Effector memory CD8-positive, alpha-beta T cell (primary cell): ENCODE results near the gene KIRREL3.

Source experiments
- ATAC-seq: fragments of 150-1000 bp; cut with Tn5 transposase; replicated peaks from 2 replicates; pipeline ENCODE4 v1.10.0; 2021; ENCODE audit warnings: mild to moderate bottlenecking, moderate library complexity
- DNase-seq, 3 experiments: peaks; one replicate each; pipeline ENCODE4 v3.0.0; 2021
- H3K27ac Mint-ChIP-seq, 2 donors: one replicate each; pipeline ENCODE4 v1.8.0; 2022; ENCODE audit warnings: mild to moderate bottlenecking in 2 of 2, mixed read lengths in 2 of 2, moderate library complexity in 2 of 2
- H3K27me3 Mint-ChIP-seq, 2 donors: one replicate each; pipeline ENCODE4 v1.8.0; 2022; ENCODE audit warnings: mixed read lengths in 2 of 2
- H3K36me3 Mint-ChIP-seq: one replicate; pipeline ENCODE4 v1.8.0; 2022; ENCODE audit warnings: mild to moderate bottlenecking, moderate library complexity, mixed read lengths; ENCODE audit not compliant: insufficient read depth
- H3K4me1 Mint-ChIP-seq, 2 donors: one replicate each; pipeline ENCODE4 v1.8.0; 2022; ENCODE audit warnings: low read depth in 2 of 2, mixed read lengths in 2 of 2
- H3K4me3 Mint-ChIP-seq, 2 donors: one replicate each; pipeline ENCODE4 v1.8.0; 2022; ENCODE audit warnings: mild to moderate bottlenecking in 2 of 2, mixed read lengths in 2 of 2, moderate library complexity in 2 of 2
- H3K9me3 Mint-ChIP-seq, 2 donors: one replicate each; pipeline ENCODE4 v1.8.0; 2022; ENCODE audit warnings: mixed read lengths in 2 of 2

The KIRREL3 gene

GRCh38 chr11:126746443-126746842 is 254.1 kb downstream of the KIRREL3 start:
- H3K36me3 Mint-ChIP-seq: no peaks in the 10 kb centered on the region

DNA sequence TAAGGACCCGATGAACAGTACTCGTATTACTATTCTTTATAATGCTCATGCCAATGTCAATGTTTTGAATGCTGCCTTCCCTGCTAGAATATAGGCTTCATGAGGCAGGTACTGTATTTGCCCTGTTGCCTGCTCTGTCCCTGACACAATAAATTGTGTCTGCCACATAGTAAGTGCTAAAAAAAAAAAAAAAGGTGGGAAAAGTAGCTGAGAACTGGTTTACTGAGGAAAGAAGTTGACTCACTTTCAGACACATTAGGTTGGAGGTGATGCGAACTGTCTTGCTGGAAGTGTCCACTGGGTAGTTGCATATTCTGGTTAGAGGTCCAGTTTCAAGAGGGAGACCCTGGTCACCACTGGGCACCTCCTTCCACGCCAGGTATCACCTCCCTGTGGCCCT is 255.9 kb downstream of the KIRREL3 start:
- H3K9me3 Mint-ChIP-seq: no peaks in the 10 kb centered on the region
- H3K36me3 Mint-ChIP-seq: no peaks in the 10 kb centered on the region
- no peak for ATAC-seq
- H3K4me1 Mint-ChIP-seq: peaks cover 0 to 29% of the 10 kb centered on the region in 2 donors
- no peak for DNase-seq
- no peak overlapping the region for H3K4me3 Mint-ChIP-seq
- H3K27ac Mint-ChIP-seq: no peak overlapping the region
- H3K27me3 Mint-ChIP-seq: peaks cover 7 to 14% of the 10 kb centered on the region in 2 donors

More at GRCh38 chr11:126746443-126746842, 254.1 kb downstream of the KIRREL3 start:
- H3K27me3 Mint-ChIP-seq: peaks cover 7 to 14% of the 10 kb centered on the region in 2 donors
- peaks cover 0 to 25% of the 10 kb centered on the region in 2 donors for H3K4me1 Mint-ChIP-seq
- no peak overlapping the region for H3K4me3 Mint-ChIP-seq
- ATAC-seq (no peak), DNase-seq (no peak)
- peak overlapping the region in 1 of 2 donors; percentile 96 for H3K27ac Mint-ChIP-seq
- H3K9me3 Mint-ChIP-seq: no peaks in the 10 kb centered on the region

DNA sequence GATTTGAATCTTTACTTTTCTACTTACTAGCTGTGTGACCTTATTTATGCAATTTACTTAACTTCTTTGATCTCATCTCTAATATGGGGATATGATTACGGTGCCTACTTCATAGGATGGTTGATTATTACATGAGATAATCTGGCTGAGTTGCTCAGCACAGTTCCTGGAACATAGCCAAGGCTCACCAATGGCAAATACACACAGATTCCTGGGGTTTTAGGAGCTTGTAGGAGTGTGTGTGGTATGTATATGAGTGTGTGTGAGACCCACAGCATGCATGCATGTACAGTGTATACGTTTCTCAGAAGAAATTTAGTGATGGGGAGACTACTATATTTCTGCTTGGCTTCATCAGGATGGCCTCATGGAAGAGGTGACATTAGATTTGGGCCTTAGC is 256.9 kb downstream of the KIRREL3 start:
- Mint-ChIP-seq H3K4me1 (peaks cover 0 to 29% of the 10 kb centered on the region in 2 donors), H3K9me3 (no peaks in the 10 kb centered on the region), H3K36me3 (no peaks in the 10 kb centered on the region), H3K4me3 (no peak overlapping the region), H3K27ac (no peak overlapping the region), H3K27me3 (peaks cover 0 to 14% of the 10 kb centered on the region in 2 donors)
- no peak for DNase-seq
- ATAC-seq: no peak

DNA sequence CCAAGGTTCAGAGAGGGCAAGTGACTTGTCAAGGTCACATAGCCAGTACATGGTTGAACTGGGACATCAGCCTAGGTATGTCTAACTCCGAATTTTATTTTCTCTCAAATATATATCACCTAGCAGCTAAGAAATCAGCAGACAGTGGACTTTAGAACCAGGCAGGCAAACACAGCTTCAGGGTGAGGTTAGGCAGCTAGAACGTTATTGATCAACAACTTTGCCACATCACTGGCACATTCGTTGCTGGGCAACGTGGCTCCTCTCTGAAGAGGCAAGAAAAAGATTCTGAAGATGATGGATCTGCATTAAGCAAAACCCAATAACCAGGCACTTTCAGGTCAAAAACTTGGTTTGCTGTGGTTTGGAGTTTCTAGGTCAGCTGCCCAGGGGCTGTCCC is 258.0 kb downstream of the KIRREL3 start:
- DNase-seq: no peak
- H3K27ac Mint-ChIP-seq: no peak overlapping the region
- peak overlapping the region in 1 of 2 donors; percentile 30 for H3K4me3 Mint-ChIP-seq
- ATAC-seq: peak; percentile 46
- H3K4me1 Mint-ChIP-seq: peaks cover 0 to 21% of the 10 kb centered on the region in 2 donors
- no peaks in the 10 kb centered on the region for H3K9me3 Mint-ChIP-seq
- H3K36me3 Mint-ChIP-seq: no peaks in the 10 kb centered on the region
- H3K27me3 Mint-ChIP-seq: peaks cover 4 to 14% of the 10 kb centered on the region in 2 donors

GRCh38 chr11:126740846-126741245 is 259.7 kb downstream of the KIRREL3 start:
- ATAC-seq (no peak), DNase-seq (no peak)
- no peaks in the 10 kb centered on the region for H3K36me3 Mint-ChIP-seq
- H3K27me3 Mint-ChIP-seq: peaks cover 4 to 22% of the 10 kb centered on the region in 2 donors
- H3K27ac Mint-ChIP-seq: peak overlapping the region in 1 of 2 donors; percentile 59
- no peaks in the 10 kb centered on the region for H3K9me3 Mint-ChIP-seq
- H3K4me3 Mint-ChIP-seq: no peak overlapping the region
- H3K4me1 Mint-ChIP-seq: peaks cover 0 to 18% of the 10 kb centered on the region in 2 donors

DNA sequence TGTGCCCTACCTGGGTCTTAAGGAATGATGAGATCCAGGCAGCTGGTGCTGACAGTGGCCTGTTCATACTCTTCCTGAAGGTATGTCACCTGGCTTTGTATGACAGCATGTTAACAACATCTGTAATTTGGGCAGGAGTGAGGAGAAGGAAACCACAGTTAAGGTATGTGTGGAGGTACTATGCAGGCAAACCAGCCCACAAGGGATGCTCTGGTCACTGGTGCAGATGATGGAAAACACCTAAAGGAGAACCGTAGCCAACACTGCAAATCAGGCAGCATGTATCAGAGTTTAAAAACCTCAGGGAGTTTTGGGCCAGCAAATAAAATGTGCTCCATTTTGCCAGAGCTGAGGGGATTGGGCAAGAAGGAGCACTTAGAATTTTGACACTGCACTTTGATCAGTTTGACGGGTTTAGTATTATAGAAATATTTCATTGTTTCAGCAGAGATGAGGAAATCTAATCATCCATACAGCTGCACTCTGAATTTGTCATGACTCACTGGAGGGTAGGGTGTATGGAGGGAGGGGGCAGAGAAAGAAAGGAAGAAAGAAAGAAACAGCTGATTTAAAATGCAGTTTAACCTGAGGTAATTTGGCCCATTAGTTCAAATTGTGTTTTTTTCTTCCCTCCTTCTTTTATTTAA is 260.9 kb downstream of the KIRREL3 start:
- no peaks in the 10 kb centered on the region for H3K36me3 Mint-ChIP-seq
- ATAC-seq (peak; percentile 69), DNase-seq (no peak)
- H3K27ac Mint-ChIP-seq: peak overlapping the region in 1 of 2 donors; percentile 59
- H3K27me3 Mint-ChIP-seq: peaks cover 4 to 22% of the 10 kb centered on the region in 2 donors
- no peaks in the 10 kb centered on the region for H3K9me3 Mint-ChIP-seq
- H3K4me1 Mint-ChIP-seq: peaks cover 0 to 20% of the 10 kb centered on the region in 2 donors
- H3K4me3 Mint-ChIP-seq: no peak overlapping the region

GRCh38 chr11:126738295-126739031 is 262.1 kb downstream of the KIRREL3 start:
- H3K9me3 Mint-ChIP-seq: no peaks in the 10 kb centered on the region
- no peak overlapping the region for H3K27ac Mint-ChIP-seq
- H3K27me3 Mint-ChIP-seq: peaks cover 4 to 11% of the 10 kb centered on the region in 2 donors
- peaks cover 0 to 20% of the 10 kb centered on the region in 2 donors for H3K4me1 Mint-ChIP-seq
- no peaks in the 10 kb centered on the region for H3K36me3 Mint-ChIP-seq
- DNase-seq (no peak), ATAC-seq (no peak)
- no peak overlapping the region for H3K4me3 Mint-ChIP-seq

GRCh38 chr11:126736682-126737572 is 263.6 kb downstream of the KIRREL3 start:
- peaks cover 8 to 9% of the 10 kb centered on the region in 2 donors for H3K27me3 Mint-ChIP-seq
- H3K4me3 Mint-ChIP-seq: no peak overlapping the region
- H3K4me1 Mint-ChIP-seq: peaks cover 4 to 19% of the 10 kb centered on the region in 2 donors
- no peak overlapping the region for H3K27ac Mint-ChIP-seq
- DNase-seq: no peak
- H3K36me3 Mint-ChIP-seq: no peaks in the 10 kb centered on the region
- H3K9me3 Mint-ChIP-seq: no peaks in the 10 kb centered on the region
- no peak for ATAC-seq

DNA sequence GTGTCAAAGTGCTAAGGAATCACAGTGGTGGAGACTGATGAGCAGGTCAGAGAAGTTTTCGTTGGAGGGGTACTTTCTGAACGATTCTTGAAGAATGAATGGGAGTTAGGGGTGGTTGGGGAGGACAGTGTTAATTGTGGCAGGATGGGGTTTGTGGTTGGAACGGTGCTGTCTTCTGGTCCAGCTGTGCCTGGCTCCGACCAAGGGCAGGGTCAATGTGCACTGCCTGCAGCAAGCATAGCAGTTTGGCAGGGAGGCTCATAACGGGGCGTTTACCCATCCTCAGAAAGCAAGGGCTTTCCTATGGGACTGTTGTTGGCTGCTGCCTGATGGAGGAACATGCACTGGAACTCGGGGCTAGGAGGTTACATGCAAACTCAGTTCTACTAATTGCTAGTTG is 265.8 kb downstream of the KIRREL3 start:
- Mint-ChIP-seq H3K4me3 (no peak overlapping the region), H3K36me3 (no peaks in the 10 kb centered on the region), H3K4me1 (peaks cover 4 to 20% of the 10 kb centered on the region in 2 donors), H3K27ac (no peak overlapping the region), H3K27me3 (peaks cover 15 to 16% of the 10 kb centered on the region in 2 donors), H3K9me3 (peaks cover 0 to 5% of the 10 kb centered on the region in 2 donors)
- ATAC-seq (no peak), DNase-seq (no peak)

GRCh38 chr11:126733685-126734084 is 266.9 kb downstream of the KIRREL3 start:
- peaks cover 17 to 21% of the 10 kb centered on the region in 2 donors for H3K27me3 Mint-ChIP-seq
- no peaks in the 10 kb centered on the region for H3K36me3 Mint-ChIP-seq
- peaks cover 4 to 14% of the 10 kb centered on the region in 2 donors for H3K4me1 Mint-ChIP-seq
- no peak for ATAC-seq
- peaks cover 0 to 5% of the 10 kb centered on the region in 2 donors for H3K9me3 Mint-ChIP-seq
- no peak overlapping the region for H3K4me3 Mint-ChIP-seq
- no peak for DNase-seq
- peak overlapping the region in 1 of 2 donors; percentile 33 for H3K27ac Mint-ChIP-seq

DNA sequence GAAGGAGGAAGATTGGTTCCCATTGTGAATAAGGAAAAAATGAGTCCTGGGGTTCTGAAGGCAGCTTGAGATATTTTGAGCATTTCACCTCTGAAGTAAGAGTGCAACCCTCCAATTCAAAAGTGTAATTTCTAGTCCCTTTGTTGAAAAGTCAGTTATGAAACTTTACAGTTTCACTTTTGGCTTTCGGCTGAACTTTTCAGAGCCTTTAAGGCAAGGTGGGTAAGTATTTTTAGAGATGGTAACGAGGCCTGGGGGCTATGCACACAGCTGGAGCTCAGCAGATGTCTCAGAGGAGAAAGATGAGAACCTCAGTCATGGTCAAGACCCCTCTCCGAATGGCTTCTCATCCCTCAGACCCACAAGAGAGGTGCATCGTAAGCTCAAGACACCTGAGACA is 267.6 kb downstream of the KIRREL3 start:
- no peak for ATAC-seq
- Mint-ChIP-seq H3K9me3 (peaks cover 0 to 5% of the 10 kb centered on the region in 2 donors), H3K4me3 (peak overlapping the region; percentile 24 to 46), H3K4me1 (peaks cover 4 to 14% of the 10 kb centered on the region in 2 donors), H3K36me3 (no peaks in the 10 kb centered on the region), H3K27ac (peak overlapping the region in 1 of 2 donors; percentile 33), H3K27me3 (peaks cover 17 to 19% of the 10 kb centered on the region in 2 donors)
- no peak for DNase-seq

DNA sequence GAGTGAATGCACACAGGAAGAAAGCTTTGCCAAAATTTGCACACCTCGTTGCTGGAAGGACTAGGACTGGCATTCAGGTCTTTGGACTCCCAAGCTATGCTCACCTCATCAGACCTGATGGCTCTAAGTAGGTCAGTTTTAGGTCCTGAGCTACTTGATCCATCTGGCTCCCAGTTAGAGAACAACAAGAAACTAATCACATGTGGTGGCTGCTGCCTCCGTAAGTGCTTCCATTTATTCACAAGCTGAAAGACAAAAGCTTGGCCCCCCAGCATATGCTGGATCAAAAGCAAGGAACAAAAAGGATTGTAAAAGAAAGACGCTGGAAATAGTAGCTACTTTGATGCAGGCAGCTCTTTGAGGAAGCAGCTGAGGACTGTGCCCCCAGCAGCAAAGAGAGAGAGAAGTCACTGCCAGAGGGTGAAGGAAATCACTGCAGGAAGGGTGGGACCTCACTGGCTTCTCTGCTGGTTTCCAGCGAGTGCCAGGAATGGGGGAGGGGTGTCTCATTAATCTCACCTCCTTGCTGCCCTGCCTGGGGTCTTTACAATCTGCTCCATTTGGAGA is 268.9 kb downstream of the KIRREL3 start:
- Mint-ChIP-seq H3K4me1 (peaks cover 4 to 14% of the 10 kb centered on the region in 2 donors), H3K4me3 (peak overlapping the region in 1 of 2 donors; percentile 19), H3K36me3 (no peaks in the 10 kb centered on the region), H3K27ac (peak overlapping the region in 1 of 2 donors; percentile 54), H3K9me3 (peaks cover 0 to 5% of the 10 kb centered on the region in 2 donors), H3K27me3 (peaks cover 10 to 17% of the 10 kb centered on the region in 2 donors)
- DNase-seq (no peak), ATAC-seq (no peak)

GRCh38 chr11:126727381-126727780 is 273.2 kb downstream of the KIRREL3 start:
- no peak for ATAC-seq
- peaks cover 1 to 8% of the 10 kb centered on the region in 2 donors for H3K4me1 Mint-ChIP-seq
- no peaks in the 10 kb centered on the region for H3K36me3 Mint-ChIP-seq
- no peak overlapping the region for H3K4me3 Mint-ChIP-seq
- H3K27ac Mint-ChIP-seq: no peak overlapping the region
- H3K27me3 Mint-ChIP-seq: peaks cover 9 to 14% of the 10 kb centered on the region in 2 donors
- H3K9me3 Mint-ChIP-seq: peaks cover 0 to 5% of the 10 kb centered on the region in 2 donors
- DNase-seq: no peak
